Upper lobe of right lung (tissue), 1 donor: ENCODE measurements around the gene TMC2. TPM values are rescaled to one million over a fixed set of nuclear protein-coding genes. Genes with fewer than 3 reads are reported as not detected.
"Not testable (repeated sequence)": the region's sequence is repeated elsewhere in the genome, so short reads cannot be mapped to it uniquely, and the experiment has no call there.

Experiments used
- ATAC-seq: fragments of 200-7000 bp; cut with Tn5 transposase; one replicate; pipeline ENCODE4 v1.9.1; 2020; ENCODE audit warnings: mild to moderate bottlenecking, moderate library complexity
- DNase-seq: peaks from one replicate; pipeline ENCODE4 v3.0.0-alpha.2; 2020
- H3K27ac ChIP-seq: fragments of 200-600 bp; one replicate; pipeline ENCODE4 v1.8.0; 2022
- H3K27me3 ChIP-seq: fragments of 200-600 bp; one replicate; pipeline ENCODE4 v1.8.0; 2022; ENCODE audit warnings: mild to moderate bottlenecking
- H3K36me3 ChIP-seq: fragments of 200-600 bp; one replicate; pipeline ENCODE4 v1.8.0; 2022
- H3K4me1 ChIP-seq: fragments of 200-600 bp; one replicate; pipeline ENCODE4 v1.8.0; 2022
- H3K4me3 ChIP-seq: fragments of 200-600 bp; one replicate; pipeline ENCODE4 v1.8.0; 2022; ENCODE audit warnings: mild to moderate bottlenecking
- H3K9me3 ChIP-seq: fragments of 200-600 bp; one replicate; pipeline ENCODE4 v1.8.0; 2022
- intact Hi-C: fragments of 100-400 bp; cut with DNase I; formaldehyde crosslinking; loops from one replicate; pipeline ENCODE4 v1.11.0; 2022
- total RNA-seq: library from RNA; stranded (reverse); fragmentation: NEBNext Ultra II Directional; extraction: Animal tissue kit (Norgen Biotek cat#: 25700); gene quantifications from one replicate; pipeline ENCODE4 v1.2.1, GENCODE V29; 2021
- TF ChIP-seq, protein P1 (sequence below): fragments of 200-600 bp; IDR thresholded peaks from one replicate; pipeline ENCODE4 v1.8.0; 2022; ENCODE audit warnings: antibody characterized with exemption
- donor health status: DM: no; HTN: yes; CAD: no; lungs with severe emphysema.

Gene TMC2
- total RNA-seq, 1 donor from 2014 or later = 0.43 TPM

DNA sequence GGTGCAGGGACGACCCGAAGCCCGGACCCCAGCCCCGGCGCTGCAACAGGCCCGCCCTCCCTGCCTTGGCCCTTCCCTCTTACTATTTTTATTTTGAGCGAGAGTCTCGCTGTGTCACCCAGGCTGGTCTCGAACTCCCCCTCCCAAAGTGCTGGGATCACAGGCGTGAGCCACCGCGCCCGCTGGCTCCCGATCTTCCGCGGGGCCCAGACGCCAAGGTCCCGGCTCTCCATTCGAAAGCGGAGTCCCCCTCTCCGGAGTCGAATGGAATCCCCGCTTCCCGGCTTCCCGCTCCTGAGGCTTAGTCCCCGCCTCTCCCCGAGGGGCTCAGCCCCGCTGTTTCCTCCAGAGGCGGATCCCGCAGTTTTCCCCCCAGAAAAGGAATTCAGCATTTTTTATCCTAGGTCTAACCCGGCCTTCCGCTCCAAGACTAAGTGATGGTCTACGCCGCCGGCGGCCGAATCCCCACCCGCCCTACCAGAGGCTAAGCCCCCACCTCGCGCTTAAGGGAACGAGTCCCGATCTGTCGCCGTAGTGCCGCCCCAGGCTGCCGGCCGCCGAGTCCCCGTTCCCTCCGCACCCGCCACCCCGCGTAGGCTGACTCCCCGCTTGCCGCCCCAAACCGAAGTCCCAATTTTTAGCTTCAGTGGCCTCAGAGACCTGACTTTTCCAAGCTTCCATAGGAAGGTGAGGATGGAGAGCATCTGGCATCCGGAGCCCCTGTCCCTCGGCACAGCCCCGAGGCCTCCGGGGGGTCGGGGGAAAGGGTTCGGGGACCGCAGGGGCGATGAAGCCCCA lies 11.5 kb upstream of the TMC2 start:
- Histone ChIP-seq H3K27ac (peak overlapping the region; percentile 88), H3K4me3 (peak overlapping the region; percentile 67), H3K9me3 (no peaks in the 10 kb centered on the region), H3K27me3 (no peaks in the 10 kb centered on the region), H3K36me3 (no peaks in the 10 kb centered on the region), H3K4me1 (peaks cover 2% of the 10 kb centered on the region)
- intact Hi-C loops = no loop called here
- TF ChIP-seq, protein P1, sequence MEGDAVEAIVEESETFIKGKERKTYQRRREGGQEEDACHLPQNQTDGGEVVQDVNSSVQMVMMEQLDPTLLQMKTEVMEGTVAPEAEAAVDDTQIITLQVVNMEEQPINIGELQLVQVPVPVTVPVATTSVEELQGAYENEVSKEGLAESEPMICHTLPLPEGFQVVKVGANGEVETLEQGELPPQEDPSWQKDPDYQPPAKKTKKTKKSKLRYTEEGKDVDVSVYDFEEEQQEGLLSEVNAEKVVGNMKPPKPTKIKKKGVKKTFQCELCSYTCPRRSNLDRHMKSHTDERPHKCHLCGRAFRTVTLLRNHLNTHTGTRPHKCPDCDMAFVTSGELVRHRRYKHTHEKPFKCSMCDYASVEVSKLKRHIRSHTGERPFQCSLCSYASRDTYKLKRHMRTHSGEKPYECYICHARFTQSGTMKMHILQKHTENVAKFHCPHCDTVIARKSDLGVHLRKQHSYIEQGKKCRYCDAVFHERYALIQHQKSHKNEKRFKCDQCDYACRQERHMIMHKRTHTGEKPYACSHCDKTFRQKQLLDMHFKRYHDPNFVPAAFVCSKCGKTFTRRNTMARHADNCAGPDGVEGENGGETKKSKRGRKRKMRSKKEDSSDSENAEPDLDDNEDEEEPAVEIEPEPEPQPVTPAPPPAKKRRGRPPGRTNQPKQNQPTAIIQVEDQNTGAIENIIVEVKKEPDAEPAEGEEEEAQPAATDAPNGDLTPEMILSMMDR = no peak
- DNase-seq (peak; percentile 75), ATAC-seq (peak; percentile 59)

DNA sequence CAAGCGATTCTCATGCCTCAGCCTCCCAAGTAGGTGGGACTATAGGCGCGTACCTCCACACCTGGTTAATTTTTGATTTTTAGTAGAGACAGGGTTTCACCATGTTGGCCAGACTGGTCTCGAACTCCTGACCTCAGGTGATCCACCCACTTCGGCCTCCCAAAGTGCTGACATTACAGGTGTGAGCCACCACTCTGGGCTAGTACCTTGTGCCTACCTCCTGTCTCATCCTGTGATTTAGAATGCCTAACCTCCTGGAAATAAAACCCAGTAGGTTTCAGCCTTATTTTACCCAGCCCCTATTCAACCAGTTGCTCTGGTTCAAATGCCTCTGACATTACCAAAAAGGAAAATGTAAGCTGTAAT lies 10.2 kb upstream of the TMC2 start:
- DNase-seq, H3K27ac ChIP-seq, H3K4me3 ChIP-seq, intact Hi-C loops, H3K27me3 ChIP-seq, H3K36me3 ChIP-seq, ATAC-seq, H3K4me1 ChIP-seq, H3K9me3 ChIP-seq: not testable (repeated sequence)

DNA sequence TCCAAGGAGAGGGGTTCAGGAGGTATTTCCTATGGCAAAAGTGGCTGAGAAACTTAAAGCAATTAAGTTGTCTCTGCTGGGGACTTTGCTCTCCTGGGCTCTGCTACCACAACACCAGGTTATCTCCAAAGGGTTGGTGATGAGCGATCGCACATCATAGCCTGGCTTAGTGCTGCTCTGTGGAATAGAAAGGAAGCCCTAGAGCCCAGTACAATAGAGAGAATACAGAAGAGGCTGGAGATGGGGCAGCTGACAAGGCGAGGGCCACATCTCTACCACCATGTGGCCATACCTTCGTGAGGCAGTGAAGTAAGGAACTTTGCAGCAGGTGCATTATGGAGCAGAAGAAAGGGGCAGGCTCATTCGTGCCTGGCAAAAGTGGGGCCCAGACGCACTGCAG lies 8.6 kb upstream of the TMC2 start:
- Histone ChIP-seq H3K4me1 (peaks cover 2% of the 10 kb centered on the region), H3K27ac (no peak overlapping the region), H3K36me3 (no peaks in the 10 kb centered on the region), H3K27me3 (no peaks in the 10 kb centered on the region), H3K9me3 (no peaks in the 10 kb centered on the region), H3K4me3 (no peak overlapping the region)
- intact Hi-C loops = no loop called here
- TF ChIP-seq, protein P1 = no peak
- ATAC-seq (no peak), DNase-seq (no peak)

DNA sequence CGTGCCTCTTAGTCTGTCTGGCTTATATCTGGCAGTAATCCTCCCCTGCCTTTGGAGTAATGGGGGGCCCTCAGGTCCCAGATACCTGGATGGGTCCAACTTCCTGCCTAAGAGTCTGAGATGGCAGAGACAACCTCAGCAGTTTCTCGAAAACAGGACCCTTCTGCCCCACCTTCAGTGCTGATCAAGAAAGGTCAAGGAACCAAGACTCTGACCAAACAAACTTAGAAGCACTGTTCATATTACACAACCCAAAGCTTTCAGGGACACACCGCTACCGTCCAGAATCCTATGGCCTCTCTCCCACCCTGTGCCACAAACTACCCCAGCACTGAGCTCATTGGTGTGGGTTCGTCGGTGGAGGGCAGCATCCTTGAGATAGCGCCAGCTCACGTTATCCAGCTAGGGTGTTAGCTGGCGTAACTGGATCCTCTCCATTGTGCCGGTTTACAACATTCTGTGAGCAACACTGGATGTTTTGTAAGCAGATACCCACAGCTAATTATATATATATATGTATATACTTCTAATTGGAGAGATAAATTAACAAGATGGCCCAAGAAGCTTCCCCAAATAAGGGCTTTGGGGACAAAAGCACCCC lies 7.6 kb upstream of the TMC2 start:
- TF ChIP-seq, protein P1 = no peak
- H3K27ac ChIP-seq = no peak overlapping the region
- H3K9me3 ChIP-seq = no peaks in the 10 kb centered on the region
- intact Hi-C loops = no loop called here
- DNase-seq (no peak), ATAC-seq (no peak)
- H3K27me3 ChIP-seq = no peaks in the 10 kb centered on the region
- H3K4me3 ChIP-seq = no peak overlapping the region
- H3K4me1 ChIP-seq = peaks cover 2% of the 10 kb centered on the region
- no peaks in the 10 kb centered on the region for H3K36me3 ChIP-seq

DNA sequence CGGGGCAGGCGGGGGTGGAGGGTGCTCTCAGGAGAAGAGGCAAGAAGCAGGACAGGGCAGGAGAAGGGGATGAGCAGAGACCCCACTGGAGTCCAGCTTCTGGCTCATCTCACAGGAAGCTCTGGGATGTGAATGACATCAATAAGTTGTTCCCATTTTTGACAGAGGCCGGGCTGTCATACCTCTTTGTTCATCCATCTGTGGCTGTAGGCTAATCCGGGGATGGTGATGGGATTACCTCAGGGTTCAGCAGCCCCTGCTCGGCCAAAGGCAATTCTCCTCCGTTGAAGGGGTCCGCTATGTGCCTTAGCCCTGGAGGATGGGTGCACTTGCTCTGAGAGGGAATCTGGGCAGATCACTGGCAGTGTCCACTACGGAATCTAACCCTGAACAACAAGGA lies 3.3 kb upstream of the TMC2 start:
- ATAC-seq = no peak
- Histone ChIP-seq H3K4me3 (no peak overlapping the region), H3K9me3 (no peaks in the 10 kb centered on the region), H3K36me3 (no peaks in the 10 kb centered on the region), H3K27ac (no peak overlapping the region), H3K27me3 (peaks cover 7% of the 10 kb centered on the region), H3K4me1 (no peaks in the 10 kb centered on the region)
- DNase-seq = no peak
- intact Hi-C loops = no loop called here
- TF ChIP-seq, protein P1 = no peak

DNA sequence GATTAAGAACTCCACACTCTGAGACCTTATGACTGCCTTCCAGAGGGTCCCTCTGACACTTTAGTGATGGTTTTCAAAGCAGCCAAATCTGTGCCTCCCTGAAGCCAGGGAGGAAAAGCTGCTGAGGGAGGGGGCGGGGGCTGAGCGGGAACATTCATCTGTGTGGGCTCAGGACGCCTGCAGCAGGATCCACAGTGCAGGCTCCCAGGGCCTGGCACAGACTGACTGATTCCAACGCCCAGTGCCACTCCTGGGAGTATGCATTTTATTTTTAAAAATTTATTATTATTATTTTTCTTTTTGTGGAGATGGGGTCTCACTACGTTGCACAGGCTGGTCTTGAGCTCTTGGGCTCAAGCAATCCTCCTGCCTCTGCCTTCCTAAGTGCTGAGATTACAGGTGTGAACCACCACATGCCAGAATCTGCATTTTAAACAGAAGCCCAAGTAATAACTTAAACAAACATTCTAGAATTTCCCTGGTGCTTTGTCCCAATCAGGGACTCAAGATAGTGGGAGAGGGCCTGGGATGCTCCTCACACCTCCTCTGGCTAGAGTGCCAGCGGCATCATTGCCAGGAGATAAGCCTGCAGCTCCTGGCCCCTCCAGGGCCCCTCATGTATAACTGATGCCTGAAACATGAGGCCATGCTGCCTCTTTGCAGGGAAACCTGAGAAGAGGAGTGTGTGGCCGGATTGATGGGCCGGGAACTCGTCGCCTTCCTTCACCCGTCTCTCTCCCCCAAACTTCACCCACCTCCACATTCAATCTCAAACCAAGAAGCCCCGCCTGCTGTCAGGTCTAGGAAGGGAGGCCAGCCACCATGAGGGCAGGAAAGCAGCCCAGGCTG lies 438 bp upstream of the TMC2 start:
- Histone ChIP-seq H3K27me3 (peaks cover 12% of the 10 kb centered on the region), H3K27ac (no peak overlapping the region), H3K4me3 (no peak overlapping the region), H3K4me1 (no peaks in the 10 kb centered on the region), H3K9me3 (no peaks in the 10 kb centered on the region), H3K36me3 (no peaks in the 10 kb centered on the region)
- intact Hi-C loops = no loop called here
- no peak for ATAC-seq
- TF ChIP-seq, protein P1 = no peak
- DNase-seq = no peak
